Vagina (tissue), 2 donors: ENCODE data around the gene SCFD1.

ENCODE experiments used
- CTCF ChIP-seq, 3 experiments: fragments of 450-650 bp in 2 of 3; fragments of 200-600 bp in 1 of 3; sonication (generic) in 1 of 3; IDR thresholded peaks; one replicate each; pipeline ENCODE4 v1.5.1; 2017 to 2019; ENCODE audit warnings: antibody characterized with exemption in 3 of 3, mild to moderate bottlenecking in 2 of 3, moderate library complexity in 2 of 3
- POLR2A ChIP-seq, 2 donors: fragments of 450-650 bp; IDR thresholded peaks; one replicate each; pipeline ENCODE4 v1.6.1; 2017; ENCODE audit warnings: antibody characterized with exemption in 2 of 2, mild to moderate bottlenecking in 2 of 2, moderate library complexity in 2 of 2
- POLR2AphosphoS5 ChIP-seq, 2 donors: sonication (generic); formaldehyde crosslinking; IDR thresholded peaks; one replicate each; pipeline ENCODE4 v1.9.0; 2017; ENCODE audit warnings: antibody characterized with exemption in 2 of 2, mild to moderate bottlenecking in 2 of 2, low read depth in 1 of 2; ENCODE audit not compliant: insufficient read depth in 1 of 2

DNA sequence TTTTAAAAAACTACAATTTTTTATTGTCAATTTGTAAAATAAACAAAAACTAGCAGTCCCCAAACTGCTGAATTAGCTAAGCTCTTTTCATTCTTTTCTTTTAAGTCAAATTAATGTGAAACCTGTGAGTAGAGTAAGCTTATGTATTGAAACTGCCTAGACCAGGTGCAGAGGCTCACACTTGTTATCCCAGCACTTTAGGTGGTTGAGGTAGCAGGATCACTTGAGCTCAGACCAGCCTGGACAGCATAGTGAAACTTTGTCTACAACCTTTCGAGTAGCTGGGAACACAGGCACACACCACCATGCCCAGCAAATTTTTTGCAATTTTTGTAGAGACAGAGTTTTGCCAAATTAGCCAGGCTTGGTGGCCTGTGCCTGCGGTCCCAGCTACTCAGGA lies 26.4 kb downstream of the SCFD1 start:
- TF ChIP-seq POLR2AphosphoS5 (IDR thresholded peaks at IDR 0.05; ENCODE audit: insufficient read depth in 1 of 2, low read depth in 1 of 2) (no peak), POLR2A (IDR thresholded peaks at IDR 0.05) (no peak), CTCF (IDR thresholded peaks at IDR 0.05) (no peak)
